T-cell (primary cell): ENCODE measurements around the gene NR1H2. TPM values are rescaled to one million over a fixed set of nuclear protein-coding genes. Genes with fewer than 3 reads are reported as not detected.

Source experiments
- ATAC-seq, 4 experiments: fragments of 200-7000 bp in 3 of 4; fragments of 150-1000 bp in 1 of 4; cut with Tn5 transposase; replicated peaks in 1 of 4; 1 replicate in 3 of 4; 2 replicates in 1 of 4; pipeline ENCODE4 v1.10.0; 2021; ENCODE audit warnings: moderate library complexity in 3 of 4, mild to moderate bottlenecking in 2 of 4, moderate number of reproducible peaks in 1 of 4
- CTCF ChIA-PET, 2 donors: fragments of 300-600 bp; sonication (Branson Sonifier 250); formaldehyde crosslinking; loops; one replicate each; lab custom pipeline; 2022; ENCODE audit warnings: antibody characterized with exemption in 2 of 2; lab: Charles Lee
- POLR2A ChIA-PET, 2 donors: fragments of 300-600 bp; sonication (Branson Sonifier 250); formaldehyde crosslinking; loops; one replicate each; lab custom pipeline; 2022; ENCODE audit warnings: antibody characterized with exemption in 2 of 2; lab: Charles Lee
- DNase-seq, 35 experiments: peaks; one replicate each; pipeline versions ENCODE4 v3.0.0 to v3.0.0-alpha.2; 2013 to 2023
- H3K27ac ChIP-seq: one replicate; pipeline ENCODE4 v1.5.1; 2013; ENCODE audit warnings: low read length
- H3K27me3 ChIP-seq, 2 experiments: replicated peaks in 1 of 2; 1 replicate in 1 of 2; 2 replicates in 1 of 2; pipeline versions ENCODE4 v1.6.1 to v1.7.0; 2013; ENCODE audit warnings: low read length in 1 of 2, mixed read lengths in 1 of 2; ENCODE audit not compliant: control insufficient read depth in 2 of 2, insufficient read depth in 2 of 2; ENCODE audit errors: extremely low read depth in 1 of 2
- H3K36me3 ChIP-seq, 2 donors: 1 replicate in 1 of 2; 2 replicates in 1 of 2; pipeline versions ENCODE4 v1.6.1 to v1.7.0; 2013; ENCODE audit warnings: low read length in 1 of 2; ENCODE audit not compliant: control insufficient read depth in 2 of 2, insufficient read depth in 1 of 2; ENCODE audit errors: extremely low read depth in 1 of 2
- H3K4me1 ChIP-seq, 2 experiments: 1 replicate in 1 of 2; 2 replicates in 1 of 2; pipeline versions ENCODE4 v1.6.1 to v1.7.0; 2013; ENCODE audit warnings: low read length in 2 of 2, mixed read lengths in 1 of 2; ENCODE audit not compliant: insufficient read depth in 2 of 2, control insufficient read depth in 1 of 2; ENCODE audit errors: extremely low read depth in 1 of 2
- H3K4me3 ChIP-seq, 2 donors: 1 replicate in 1 of 2; 2 replicates in 1 of 2; pipeline versions ENCODE4 v1.5.1 to v1.7.0; 2013; ENCODE audit warnings: mild to moderate bottlenecking in 2 of 2, low read length in 1 of 2, moderate library complexity in 1 of 2; ENCODE audit not compliant: control insufficient read depth in 1 of 2; ENCODE audit errors: extremely low read depth in 1 of 2
- H3K9me3 ChIP-seq: 2 replicates; pipeline ENCODE4 v1.7.0; 2013
- H3K27ac Mint-ChIP-seq, 2 donors: one replicate each; pipeline ENCODE4 v1.8.0; 2020 to 2021; ENCODE audit warnings: mild to moderate bottlenecking in 2 of 2, mixed read lengths in 2 of 2
- H3K27me3 Mint-ChIP-seq, 2 donors: one replicate each; pipeline ENCODE4 v1.8.0; 2021 to 2022; ENCODE audit warnings: mixed read lengths in 2 of 2
- H3K36me3 Mint-ChIP-seq: one replicate; pipeline ENCODE4 v1.8.0; 2021; ENCODE audit warnings: mixed read lengths
- H3K4me1 Mint-ChIP-seq, 3 donors: one replicate each; pipeline ENCODE4 v1.8.0; 2020 to 2022; ENCODE audit warnings: mixed read lengths in 3 of 3, mild to moderate bottlenecking in 1 of 3
- H3K4me3 Mint-ChIP-seq, 3 donors: one replicate each; pipeline ENCODE4 v1.8.0; 2020 to 2022; ENCODE audit warnings: mild to moderate bottlenecking in 3 of 3, mixed read lengths in 3 of 3, moderate library complexity in 3 of 3
- H3K9me3 Mint-ChIP-seq, 3 donors: one replicate each; pipeline ENCODE4 v1.8.0; 2020 to 2022; ENCODE audit warnings: mixed read lengths in 3 of 3
- WGBS: methylation state at CpG from one replicate; pipeline ENCODE4 v1.1.5; 2013; ENCODE audit warnings: missing lambda C conversion rate; ENCODE audit not compliant: insufficient coverage; 5-methylcytosine and 5-hydroxymethylcytosine counted together
- total RNA-seq, 35 experiments: library from RNA in 6 of 35; stranded (reverse) in 6 of 35; fragments of 120-200 nt in 1 of 35; gene quantifications; one replicate each; pipeline versions ENCODE4 v1.2.1 to v1.2.4 and lab custom pipeline; 2013 to 2026

NR1H2 gene
- total RNA-seq, 5 donors from 2014 or later (not counting 1 experiment from before 2014, with no cell fraction given), result 109 to 236 (median 117) TPM

GRCh38 chr19:50413531-50413930 lies 37.3 kb downstream of the NR1H2 start:
- ChIA-PET CTCF (no interaction called here), POLR2A (no interaction called here)
- H3K9me3 ChIP-seq, result no peaks in the 10 kb centered on the region
- H3K27me3 ChIP-seq, result peaks cover 0 to 9% of the 10 kb centered on the region in 2 experiments
- H3K27ac ChIP-seq, result no peak overlapping the region
- H3K4me3 ChIP-seq, result no peak overlapping the region
- peaks cover 0 to 2% of the 10 kb centered on the region in 2 donors for H3K27me3 Mint-ChIP-seq
- H3K4me3 Mint-ChIP-seq, result no peak overlapping the region
- DNase-seq (no peak), ATAC-seq (no peak)
- H3K36me3 ChIP-seq, result peaks cover 9 to 11% of the 10 kb centered on the region in 2 donors
- no peaks in the 10 kb centered on the region for H3K4me1 Mint-ChIP-seq
- H3K36me3 Mint-ChIP-seq, result peaks cover 8% of the 10 kb centered on the region
- H3K9me3 Mint-ChIP-seq, result no peaks in the 10 kb centered on the region
- H3K27ac Mint-ChIP-seq, result no peak overlapping the region
- peaks cover 0 to 8% of the 10 kb centered on the region in 2 experiments for H3K4me1 ChIP-seq
- 98% methylated on average over 21 of the region's 21 CpGs for WGBS

GRCh38 chr19:50414864-50415660 lies 38.8 kb downstream of the NR1H2 start:
- no peaks in the 10 kb centered on the region for H3K9me3 Mint-ChIP-seq
- no peak overlapping the region for H3K4me3 Mint-ChIP-seq
- peaks cover 10% of the 10 kb centered on the region for H3K36me3 Mint-ChIP-seq
- CTCF ChIA-PET, result interaction anchor here in 1 of 2 donors (0.8 to 1.2 kb wide), 2 partner anchors 22 to 46 kb away, joined by 4 to 6 read pairs; no protein-coding TSS in a partner anchor
- peaks cover 7 to 12% (median 8%) of the 10 kb centered on the region in 3 donors for H3K4me1 Mint-ChIP-seq
- peak overlapping the region; percentile 6 for H3K27ac ChIP-seq
- POLR2A ChIA-PET, result no interaction called here
- peak; percentile 12 to 81 (median 64) for DNase-seq
- H3K27me3 Mint-ChIP-seq, result peaks cover 11 to 13% of the 10 kb centered on the region in 2 donors
- H3K27me3 ChIP-seq, result peaks cover 5 to 24% of the 10 kb centered on the region in 2 experiments
- H3K36me3 ChIP-seq, result peaks cover 3 to 9% of the 10 kb centered on the region in 2 donors
- H3K27ac Mint-ChIP-seq, result no peak overlapping the region
- peak; percentile 79 to 90 (median 82) for ATAC-seq
- no peaks in the 10 kb centered on the region for H3K9me3 ChIP-seq
- H3K4me3 ChIP-seq, result no peak overlapping the region
- H3K4me1 ChIP-seq, result peaks cover 0 to 15% of the 10 kb centered on the region in 2 experiments
- 57% methylated on average over 17 of the region's 37 CpGs for WGBS

DNA sequence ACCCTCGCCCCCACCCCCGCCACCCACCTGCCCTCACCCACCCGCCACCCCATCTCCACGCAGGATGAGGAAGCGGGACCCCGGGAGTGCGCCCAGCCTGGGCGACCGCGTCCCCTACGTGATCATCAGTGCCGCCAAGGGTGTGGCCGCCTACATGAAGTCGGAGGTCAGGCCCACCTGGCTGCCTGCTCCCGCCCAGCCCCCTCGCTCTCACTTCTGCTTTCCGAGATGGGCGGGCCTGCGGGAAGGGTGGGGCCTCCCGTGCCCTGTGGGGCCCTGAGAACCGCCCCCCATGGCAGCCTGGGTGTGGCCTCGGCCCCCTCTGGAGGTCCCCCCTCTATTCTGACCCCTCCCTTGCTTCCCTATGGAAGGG lies 39.4 kb downstream of the NR1H2 start:
- peaks cover 0 to 15% of the 10 kb centered on the region in 2 experiments for H3K4me1 ChIP-seq

GRCh38 chr19:50416034-50416977 lies 40.0 kb downstream of the NR1H2 start:
- H3K27ac ChIP-seq, result no peak overlapping the region
- CTCF ChIA-PET, result no interaction called here
- peaks cover 5% of the 10 kb centered on the region for H3K36me3 Mint-ChIP-seq

More for the DNA sequence above, 39.4 kb downstream of the NR1H2 start:
- H3K9me3 Mint-ChIP-seq, result no peaks in the 10 kb centered on the region
- Histone ChIP-seq H3K4me3 (no peak overlapping the region), H3K27ac (no peak overlapping the region), H3K27me3 (peaks cover 5 to 24% of the 10 kb centered on the region in 2 experiments), H3K9me3 (no peaks in the 10 kb centered on the region), H3K36me3 (peaks cover 0 to 9% of the 10 kb centered on the region in 2 donors)
- peaks cover 5% of the 10 kb centered on the region for H3K36me3 Mint-ChIP-seq
- H3K4me3 Mint-ChIP-seq, result no peak overlapping the region
- DNase-seq (peak in 9 of 35 experiments; percentile 11 to 62 (median 24)), ATAC-seq (peak in 1 of 4 experiments; percentile 19)
- 76% methylated on average over 15 of the region's 22 CpGs for WGBS
- no peak overlapping the region for H3K27ac Mint-ChIP-seq
- ChIA-PET POLR2A (no interaction called here), CTCF (interaction anchor here in 1 of 2 donors (0.8 to 1.2 kb wide), 2 partner anchors 21 to 47 kb away, joined by 4 to 6 read pairs; no protein-coding TSS in a partner anchor)
- H3K27me3 Mint-ChIP-seq, result peaks cover 16 to 18% of the 10 kb centered on the region in 2 donors
- H3K4me1 Mint-ChIP-seq, result peaks cover 10 to 15% (median 11%) of the 10 kb centered on the region in 3 donors

GRCh38 chr19:50417111-50418081 lies 41.1 kb downstream of the NR1H2 start:
- Histone ChIP-seq H3K4me1 (peaks cover 0 to 15% of the 10 kb centered on the region in 2 experiments), H3K4me3 (no peak overlapping the region), H3K27ac (no peak overlapping the region), H3K9me3 (no peaks in the 10 kb centered on the region), H3K27me3 (peaks cover 5 to 36% of the 10 kb centered on the region in 2 experiments), H3K36me3 (peaks cover 0 to 3% of the 10 kb centered on the region in 2 donors)
- no peak for ATAC-seq
- CTCF ChIA-PET, result no interaction called here
- POLR2A ChIA-PET, result no interaction called here
- Mint-ChIP-seq H3K36me3 (peaks cover 5% of the 10 kb centered on the region), H3K27me3 (peaks cover 23 to 27% of the 10 kb centered on the region in 2 donors), H3K27ac (no peak overlapping the region), H3K4me3 (no peak overlapping the region), H3K9me3 (no peaks in the 10 kb centered on the region), H3K4me1 (peaks cover 10 to 15% (median 11%) of the 10 kb centered on the region in 3 donors)
- WGBS, result 91% methylated on average over 24 of the region's 42 CpGs
- DNase-seq, result no peak

More at GRCh38 chr19:50416034-50416977, 40.0 kb downstream of the NR1H2 start:
- Mint-ChIP-seq H3K9me3 (no peaks in the 10 kb centered on the region), H3K27me3 (peaks cover 21 to 23% of the 10 kb centered on the region in 2 donors), H3K27ac (no peak overlapping the region), H3K4me3 (no peak overlapping the region), H3K4me1 (peaks cover 10 to 15% (median 11%) of the 10 kb centered on the region in 3 donors)
- H3K4me3 ChIP-seq, result no peak overlapping the region
- H3K9me3 ChIP-seq, result no peaks in the 10 kb centered on the region
- peaks cover 0 to 3% of the 10 kb centered on the region in 2 donors for H3K36me3 ChIP-seq
- POLR2A ChIA-PET, result no interaction called here
- ATAC-seq, result no peak
- H3K27me3 ChIP-seq, result peaks cover 5 to 25% of the 10 kb centered on the region in 2 experiments
- H3K4me1 ChIP-seq, result peaks cover 0 to 15% of the 10 kb centered on the region in 2 experiments
- WGBS, result 89% methylated on average over 29 of the region's 35 CpGs
- no peak for DNase-seq
